GM12878 (cell line): Measurements from ENCODE around the gene TIGD7. TPM values are rescaled to one million over a fixed set of nuclear protein-coding genes. Genes with fewer than 3 reads are reported as not detected.

Source experiments
- ATAC-seq: fragments of 200-7000 bp; cut with Tn5 transposase; 3 replicates; pipeline ENCODE4 v1.9.1; 2020; ENCODE audit warnings: mild to moderate bottlenecking, moderate library complexity
- BruUV-seq: library from RNA; stranded (reverse); fragments of 400-500 nt; replicated peaks from 2 replicates; lab custom pipeline; 2021; lab: Mats Ljungman, UMichigan
- CTCF ChIA-PET: fragments of 300-600 bp; sonication (Branson Sonifier 250); formaldehyde crosslinking; extraction: SDS; loops from one replicate; lab custom pipeline; 2021; ENCODE audit warnings: inconsistent platforms; lab: Yijun Ruan, JAX
- POLR2A ChIA-PET: fragments of 350-600 bp; formaldehyde crosslinking; extraction: SDS; loops from one replicate; lab custom pipeline; 2021; ENCODE audit warnings: inconsistent platforms; lab: Charles Lee
- RAD21 ChIA-PET: fragments of 300-600 bp; sonication (Branson Sonifier 250); formaldehyde crosslinking; loops from one replicate; lab custom pipeline; 2023; ENCODE audit warnings: antibody characterized with exemption; ENCODE audit not compliant: unreplicated experiment; lab: Charles Lee
- SMC1A ChIA-PET: fragments of 300-600 bp; sonication (Branson Sonifier 250); formaldehyde crosslinking; loops from one replicate; lab custom pipeline; 2023; ENCODE audit not compliant: unreplicated experiment, uncharacterized antibody; lab: Charles Lee
- DNase-seq: peaks from one replicate; pipeline ENCODE4 v3.0.0-alpha.2; 2011; ENCODE audit warnings: low read depth, low spot score
- FAIRE-seq: peaks from 3 replicates; lab custom pipeline; 2011; peaks lifted over from hg19 to GRCh38; lab: Jason Lieb, UNC
- H2AFZ ChIP-seq: 2 replicates; pipeline ENCODE4 v1.6.0; 2011; ENCODE audit warnings: low read depth, low read length, control low read depth; ENCODE audit not compliant: control insufficient read depth
- H3K27ac ChIP-seq: 2 replicates; pipeline ENCODE4 v1.5.1; 2011; ENCODE audit warnings: control low read depth; ENCODE audit not compliant: control insufficient read depth, insufficient read depth
- H3K27me3 ChIP-seq, 2 experiments: replicated peaks in 1 of 2; 2 replicates each; pipeline versions ENCODE4 v1.6.0 to v1.6.1; 2011; ENCODE audit warnings: low read length in 1 of 2; ENCODE audit not compliant: control insufficient read depth in 2 of 2, insufficient read depth in 2 of 2
- H3K36me3 ChIP-seq, 2 experiments: 2 replicates each; pipeline ENCODE4 v1.5.1; 2011; ENCODE audit warnings: low read length in 1 of 2; ENCODE audit not compliant: control insufficient read depth in 2 of 2, insufficient read depth in 2 of 2
- H3K4me1 ChIP-seq: 2 replicates; pipeline ENCODE4 v1.6.1; 2011; ENCODE audit warnings: mild to moderate bottlenecking, low read length, moderate library complexity, mixed read lengths; ENCODE audit not compliant: control insufficient read depth, insufficient read depth
- H3K4me2 ChIP-seq: 2 replicates; pipeline ENCODE4 v1.6.0; 2011; ENCODE audit warnings: control low read depth; ENCODE audit not compliant: control insufficient read depth, insufficient read depth
- H3K4me3 ChIP-seq: fragments of 200-600 bp; sonication (generic); 2 replicates; pipeline ENCODE4 v1.5.1; 2016
- H3K79me2 ChIP-seq: 2 replicates; pipeline ENCODE4 v1.6.0; 2011; ENCODE audit warnings: low read length; ENCODE audit not compliant: control insufficient read depth, insufficient read depth
- H3K9ac ChIP-seq: 2 replicates; pipeline ENCODE4 v1.8.0; 2011; ENCODE audit warnings: low read length, control low read depth, mixed read lengths; ENCODE audit not compliant: control insufficient read depth, insufficient read depth
- H3K9me3 ChIP-seq: replicated peaks from 3 replicates; pipeline ENCODE4 v1.5.1; 2011; ENCODE audit warnings: mild to moderate bottlenecking, low read length; ENCODE audit not compliant: control insufficient read depth, insufficient read depth
- H4K20me1 ChIP-seq: 2 replicates; pipeline ENCODE4 v1.6.0; 2011; ENCODE audit not compliant: control insufficient read depth, insufficient read depth
- ESRRA ChIP-seq: IDR thresholded peaks from 2 replicates; pipeline ENCODE4 v1.6.1; 2012; ENCODE audit warnings: mild to moderate bottlenecking, low read length, improper control_type of control experiment
- FOS ChIP-seq: IDR thresholded peaks from 3 replicates; pipeline ENCODE4 v1.6.1; 2011; ENCODE audit warnings: borderline replicate concordance; ENCODE audit not compliant: insufficient read length; ENCODE audit errors: extremely low read depth
- GATAD2B ChIP-seq: fragments of 450-650 bp; conservative IDR thresholded peaks from 2 replicates; pipeline ENCODE4 v1.6.1; 2017; ENCODE audit warnings: low read depth, mild to moderate bottlenecking, moderate library complexity
- MEF2A ChIP-seq: IDR thresholded peaks from 2 replicates; pipeline ENCODE4 v1.6.1; 2011; ENCODE audit warnings: low read depth, mild to moderate bottlenecking, low read length, moderate library complexity; ENCODE audit not compliant: insufficient read depth
- RBBP5 ChIP-seq: fragments of 200-600 bp; sonication (generic); conservative IDR thresholded peaks from 2 replicates; pipeline ENCODE4 v1.6.1; 2016
- SMAD5 ChIP-seq: IDR thresholded peaks from 2 replicates; pipeline ENCODE4 v1.6.1; 2016; ENCODE audit warnings: antibody characterized with exemption, low read depth
- ZNF384 ChIP-seq: IDR thresholded peaks from 2 replicates; pipeline ENCODE4 v1.6.1; 2012; ENCODE audit warnings: low read depth, mild to moderate bottlenecking, low read length, improper control_type of control experiment, borderline replicate concordance
- WGBS: methylation state at CpG from one replicate; pipeline ENCODE4 v1.1.6; 2016; ENCODE audit warnings: low lambda C conversion rate; ENCODE audit not compliant: insufficient replicate concordance, insufficient coverage; ENCODE audit errors: missing lambda C conversion rate; 5-methylcytosine and 5-hydroxymethylcytosine counted together
- in situ Hi-C: fragments of 300-500 bp; cut with MboI; formaldehyde crosslinking; loops from 9 replicates; pipeline ENCODE4 v1.14.3; 2018; ENCODE audit warnings: mixed read lengths
- intact Hi-C: fragments of 100-400 bp; cut with micrococcal nuclease; formaldehyde crosslinking; loops from one replicate; pipeline ENCODE4 v1.14.2; 2022; ENCODE audit not compliant: unreplicated experiment
- polyA plus RNA-seq, 11 experiments: library from polyadenylated mRNA; depleted of rRNA in 4 of 11; unstranded in 6 of 11; stranded (reverse) in 5 of 11; fragments of >200 nt; fragmentation: Nextera tagmentation in 4 of 11; fragmentation: Illumina TruSeq in 1 of 11; extraction: Ambion mirVana in 4 of 11; extraction: Trizol in 1 of 11; gene quantifications; 1 replicate in 1 of 11; 2 replicates in 10 of 11; pipeline versions ENCODE4 v1.2.1 to v1.2.3, GENCODE V29; 2011 to 2016; ENCODE audit warnings: inconsistent platforms in 2 of 11, missing spikeins in 2 of 11, low read depth in 1 of 11
- total RNA-seq, 4 experiments: library from RNA; depleted of rRNA in 3 of 4; stranded (reverse); fragments of >200 nt in 3 of 4; fragmentation: Illumina TruSeq in 1 of 4; extraction: Trizol in 1 of 4; gene quantifications; 2 replicates each; pipeline versions ENCODE4 v1.2.1 to v1.2.3, GENCODE V29; 2013 to 2021
- TF ChIP-seq, protein P1 (sequence below): IDR thresholded peaks from 2 replicates; pipeline ENCODE4 v1.6.1; 2011; ENCODE audit warnings: low read depth, mild to moderate bottlenecking, low read length, moderate library complexity, borderline replicate concordance; ENCODE audit errors: extremely low read depth

Gene TIGD7
- total and polyA plus RNA-seq, 10 of the 15 experiments (the other 5 are each of a cell fraction or from before 2014, with no cell fraction given), result 0.37 to 3.8 (median 3.0) TPM

DNA sequence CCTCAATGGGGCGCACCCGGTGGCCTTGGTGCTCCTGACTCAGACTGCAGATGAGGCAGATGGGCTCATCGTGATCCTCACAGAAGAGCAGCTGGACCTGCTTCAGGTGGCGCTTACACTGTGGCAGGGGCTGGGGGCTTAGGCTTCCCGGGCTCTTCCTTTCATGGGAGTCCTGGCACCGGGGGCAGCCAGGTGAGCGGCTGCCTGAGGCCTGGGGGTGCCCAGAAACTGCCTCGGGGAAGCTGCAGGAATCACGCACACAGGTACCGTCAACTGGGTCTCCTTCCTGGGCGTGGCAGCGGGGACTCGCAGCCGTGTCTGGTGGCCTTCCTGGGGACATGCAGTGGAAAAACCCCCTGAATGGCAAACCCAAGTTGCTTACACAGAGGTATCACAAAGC, 55.8 kb downstream of the TIGD7 start (continued):
- TF ChIP-seq GATAD2B, result no peak
- no peak for TF ChIP-seq RBBP5
- no peak for TF ChIP-seq FOS
- TF ChIP-seq, protein P1, sequence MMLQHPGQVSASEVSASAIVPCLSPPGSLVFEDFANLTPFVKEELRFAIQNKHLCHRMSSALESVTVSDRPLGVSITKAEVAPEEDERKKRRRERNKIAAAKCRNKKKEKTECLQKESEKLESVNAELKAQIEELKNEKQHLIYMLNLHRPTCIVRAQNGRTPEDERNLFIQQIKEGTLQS, result no peak
- no peak for TF ChIP-seq SMAD5
- TF ChIP-seq ESRRA, result no peak
- TF ChIP-seq ZNF384, result no peak

- WGBS, result 0% methylated on average over 1 of the region's 1 CpG
- H2AFZ ChIP-seq, result no peak overlapping the region
- FAIRE-seq (no peak), ATAC-seq (no peak), DNase-seq (no peak)
- in situ Hi-C loops (no loop called here), intact Hi-C loops (no loop called here)
- H3K4me1 ChIP-seq, result no peaks in the 10 kb centered on the region
- BruUV-seq, result no TSS peak
- no peaks in the 10 kb centered on the region for H4K20me1 ChIP-seq
- no peak overlapping the region for H3K4me2 ChIP-seq
- SMC1A ChIA-PET, result no interaction called here
- no peak overlapping the region for H3K4me3 ChIP-seq
- no peak overlapping the region for H3K27ac ChIP-seq
- no peaks in the 10 kb centered on the region for H3K9me3 ChIP-seq
- CTCF ChIA-PET, result no interaction called here
- H3K27me3 ChIP-seq, result no peaks in the 10 kb centered on the region; a peak in 1 of 4 replicates
- TF ChIP-seq MEF2A, result no peak
- POLR2A ChIA-PET, result no interaction called here
- H3K9ac ChIP-seq, result no peak overlapping the region
- H3K36me3 ChIP-seq, result no peaks in the 10 kb centered on the region
- RAD21 ChIA-PET, result no interaction called here
- no peaks in the 10 kb centered on the region for H3K79me2 ChIP-seq
Measured at GRCh38 chr16:3249020-3249419, 56.2 kb downstream of the TIGD7 start.

Other genes with a start within 250 kb of the TIGD7 start
Only the 7 nearest of the 16 such genes appear.
- gene ZNF200, start 70.3 kb downstream of the TIGD7 start, total RNA-seq (2014; rRNA removed), result 12.8 and 14.1 TPM in 2 replicates
- 11.5 and 12.1 TPM in 2 replicates for gene ZNF200, start 70.3 kb downstream of the TIGD7 start, total RNA-seq (2014; rRNA removed; fragmentation: Illumina TruSeq; extraction: Trizol)
- gene ZNF200, start 70.3 kb downstream of the TIGD7 start, total RNA-seq (2021), result 8.7 and 10.4 TPM in 2 replicates
- 6.3 and 7.8 TPM in 2 replicates for gene ZNF200, start 70.3 kb downstream of the TIGD7 start, polyA plus RNA-seq (2011; rRNA removed)
- 8.9 and 11.2 TPM in 2 replicates for gene ZNF200, start 70.3 kb downstream of the TIGD7 start, polyA plus RNA-seq (2014; fragmentation: Illumina TruSeq; extraction: Trizol)
- 1 to 10 TPM; 4.0 to 4.1 TPM for gene ZNF200, start 70.3 kb downstream of the TIGD7 start, polyA plus RNA-seq (2014; fragmentation: Nextera tagmentation; extraction: Ambion mirVana)
- gene ZNF200, start 70.3 kb downstream of the TIGD7 start, polyA plus RNA-seq (2014; rRNA removed), result 5.2 and 8.3 TPM in 2 replicates
- gene ZNF200, start 70.3 kb downstream of the TIGD7 start, polyA plus RNA-seq (2016; fragmentation: Nextera tagmentation; extraction: Ambion mirVana), result 10 to 100 TPM; 12.4 to 13.9 TPM
- 0.05 and 0.11 TPM in 2 replicates for gene MEFV, start 48.8 kb downstream of the TIGD7 start, total RNA-seq (2014; rRNA removed)
- 0.14 TPM in 1 of 2 replicates, not detected in the other for gene MEFV, start 48.8 kb downstream of the TIGD7 start, total RNA-seq (2014; rRNA removed; fragmentation: Illumina TruSeq; extraction: Trizol)
- gene MEFV, start 48.8 kb downstream of the TIGD7 start, total RNA-seq (2021), result 0.10 and 0.11 TPM in 2 replicates
- 0.03 TPM in 1 of 2 replicates, not detected in the other for gene MEFV, start 48.8 kb downstream of the TIGD7 start, polyA plus RNA-seq (2011; rRNA removed)
- 0.07 and 0.08 TPM in 2 replicates for gene MEFV, start 48.8 kb downstream of the TIGD7 start, polyA plus RNA-seq (2014; fragmentation: Illumina TruSeq; extraction: Trizol)
- gene MEFV, start 48.8 kb downstream of the TIGD7 start, polyA plus RNA-seq (2014; fragmentation: Nextera tagmentation; extraction: Ambion mirVana), result not detected
- gene MEFV, start 48.8 kb downstream of the TIGD7 start, polyA plus RNA-seq (2014; rRNA removed), result 0.09 and 0.29 TPM in 2 replicates
- not detected for gene MEFV, start 48.8 kb downstream of the TIGD7 start, polyA plus RNA-seq (2016; fragmentation: Nextera tagmentation; extraction: Ambion mirVana)
- gene ZNF263, start 21.9 kb downstream of the TIGD7 start, total RNA-seq (2014; rRNA removed), result 39.0 and 45.6 TPM in 2 replicates
- gene ZNF263, start 21.9 kb downstream of the TIGD7 start, total RNA-seq (2014; rRNA removed; fragmentation: Illumina TruSeq; extraction: Trizol), result 29.0 and 29.7 TPM in 2 replicates
- 24.6 and 28.3 TPM in 2 replicates for gene ZNF263, start 21.9 kb downstream of the TIGD7 start, total RNA-seq (2021)
- gene ZNF263, start 21.9 kb downstream of the TIGD7 start, polyA plus RNA-seq (2011; rRNA removed), result 12.0 and 13.4 TPM in 2 replicates
- gene ZNF263, start 21.9 kb downstream of the TIGD7 start, polyA plus RNA-seq (2014; fragmentation: Illumina TruSeq; extraction: Trizol), result 31.2 and 38.0 TPM in 2 replicates
- 1 to 10 TPM; 4.7 to 5.3 TPM for gene ZNF263, start 21.9 kb downstream of the TIGD7 start, polyA plus RNA-seq (2014; fragmentation: Nextera tagmentation; extraction: Ambion mirVana)
- gene ZNF263, start 21.9 kb downstream of the TIGD7 start, polyA plus RNA-seq (2014; rRNA removed), result 22.6 and 23.2 TPM in 2 replicates
- gene ZNF263, start 21.9 kb downstream of the TIGD7 start, polyA plus RNA-seq (2016; fragmentation: Nextera tagmentation; extraction: Ambion mirVana), result 10 to 100 TPM; 17.2 to 26.3 TPM
- 14.0 and 17.7 TPM in 2 replicates for gene ZNF75A, start 67 bp upstream of the TIGD7 start, total RNA-seq (2014; rRNA removed)
- 21.2 and 21.7 TPM in 2 replicates for gene ZNF75A, start 67 bp upstream of the TIGD7 start, total RNA-seq (2014; rRNA removed; fragmentation: Illumina TruSeq; extraction: Trizol)
- gene ZNF75A, start 67 bp upstream of the TIGD7 start, total RNA-seq (2021), result 13.7 and 15.7 TPM in 2 replicates
- 14.3 and 19.3 TPM in 2 replicates for gene ZNF75A, start 67 bp upstream of the TIGD7 start, polyA plus RNA-seq (2011; rRNA removed)
- gene ZNF75A, start 67 bp upstream of the TIGD7 start, polyA plus RNA-seq (2014; fragmentation: Illumina TruSeq; extraction: Trizol), result 20.1 and 27.9 TPM in 2 replicates
- gene ZNF75A, start 67 bp upstream of the TIGD7 start, polyA plus RNA-seq (2014; fragmentation: Nextera tagmentation; extraction: Ambion mirVana), result 1 to 10 TPM; 7.4 to 8.7 TPM
- gene ZNF75A, start 67 bp upstream of the TIGD7 start, polyA plus RNA-seq (2014; rRNA removed), result 15.8 and 19.1 TPM in 2 replicates
- gene ZNF75A, start 67 bp upstream of the TIGD7 start, polyA plus RNA-seq (2016; fragmentation: Nextera tagmentation; extraction: Ambion mirVana), result 10 to 100 TPM; 16.5 to 18.7 TPM
- not detected in 2 replicates for gene OR2C1, start 50.5 kb upstream of the TIGD7 start, total RNA-seq (2014; rRNA removed)
- not detected in 2 replicates for gene OR2C1, start 50.5 kb upstream of the TIGD7 start, total RNA-seq (2014; rRNA removed; fragmentation: Illumina TruSeq; extraction: Trizol)
- 0.21 TPM in 1 of 2 replicates, not detected in the other for gene OR2C1, start 50.5 kb upstream of the TIGD7 start, total RNA-seq (2021)
- gene OR2C1, start 50.5 kb upstream of the TIGD7 start, polyA plus RNA-seq (2011; rRNA removed), result 0.05 and 0.16 TPM in 2 replicates
- gene OR2C1, start 50.5 kb upstream of the TIGD7 start, polyA plus RNA-seq (2014; fragmentation: Illumina TruSeq; extraction: Trizol), result 0.06 TPM in 1 of 2 replicates, not detected in the other
- gene OR2C1, start 50.5 kb upstream of the TIGD7 start, polyA plus RNA-seq (2014; fragmentation: Nextera tagmentation; extraction: Ambion mirVana), result under 1 TPM in 1 of 2 experiments, not detected in 1; 0.21 TPM
- gene OR2C1, start 50.5 kb upstream of the TIGD7 start, polyA plus RNA-seq (2014; rRNA removed), result not detected in 2 replicates
- gene OR2C1, start 50.5 kb upstream of the TIGD7 start, polyA plus RNA-seq (2016; fragmentation: Nextera tagmentation; extraction: Ambion mirVana), result under 1 TPM in 1 of 2 experiments, not detected in 1; 0.14 TPM
- 18.0 and 18.1 TPM in 2 replicates for gene ZSCAN32, start 95.6 kb upstream of the TIGD7 start, total RNA-seq (2014; rRNA removed)
- 14.6 and 15.8 TPM in 2 replicates for gene ZSCAN32, start 95.6 kb upstream of the TIGD7 start, total RNA-seq (2014; rRNA removed; fragmentation: Illumina TruSeq; extraction: Trizol)
- gene ZSCAN32, start 95.6 kb upstream of the TIGD7 start, total RNA-seq (2021), result 13.8 and 15.6 TPM in 2 replicates
- gene ZSCAN32, start 95.6 kb upstream of the TIGD7 start, polyA plus RNA-seq (2011; rRNA removed), result 23.8 and 25.0 TPM in 2 replicates
- 20.9 and 22.8 TPM in 2 replicates for gene ZSCAN32, start 95.6 kb upstream of the TIGD7 start, polyA plus RNA-seq (2014; fragmentation: Illumina TruSeq; extraction: Trizol)
- gene ZSCAN32, start 95.6 kb upstream of the TIGD7 start, polyA plus RNA-seq (2014; fragmentation: Nextera tagmentation; extraction: Ambion mirVana), result 10 to 100 TPM; 12.8 to 15.2 TPM
- gene ZSCAN32, start 95.6 kb upstream of the TIGD7 start, polyA plus RNA-seq (2014; rRNA removed), result 16.2 and 17.4 TPM in 2 replicates
- 1 to 10 TPM; 9.6 to 9.9 TPM for gene ZSCAN32, start 95.6 kb upstream of the TIGD7 start, polyA plus RNA-seq (2016; fragmentation: Nextera tagmentation; extraction: Ambion mirVana)
- 11.0 and 12.5 TPM in 2 replicates for gene ZNF174, start 95.8 kb upstream of the TIGD7 start, total RNA-seq (2014; rRNA removed)
- 7.6 and 8.2 TPM in 2 replicates for gene ZNF174, start 95.8 kb upstream of the TIGD7 start, total RNA-seq (2014; rRNA removed; fragmentation: Illumina TruSeq; extraction: Trizol)
- gene ZNF174, start 95.8 kb upstream of the TIGD7 start, total RNA-seq (2021), result 9.5 and 10.1 TPM in 2 replicates
- 14.1 and 14.3 TPM in 2 replicates for gene ZNF174, start 95.8 kb upstream of the TIGD7 start, polyA plus RNA-seq (2011; rRNA removed)
- gene ZNF174, start 95.8 kb upstream of the TIGD7 start, polyA plus RNA-seq (2014; fragmentation: Illumina TruSeq; extraction: Trizol), result 11.9 and 13.2 TPM in 2 replicates
- gene ZNF174, start 95.8 kb upstream of the TIGD7 start, polyA plus RNA-seq (2014; fragmentation: Nextera tagmentation; extraction: Ambion mirVana), result 1 to 10 TPM; 3.0 to 4.7 TPM
- 9.8 and 10.7 TPM in 2 replicates for gene ZNF174, start 95.8 kb upstream of the TIGD7 start, polyA plus RNA-seq (2014; rRNA removed)
- 10 to 100 TPM in 1 of 2 experiments, 1 to 10 TPM in 1; 8.6 to 10.0 TPM for gene ZNF174, start 95.8 kb upstream of the TIGD7 start, polyA plus RNA-seq (2016; fragmentation: Nextera tagmentation; extraction: Ambion mirVana)